Measurements from ENCODE around the gene NHSL1. TPM values are rescaled to one million over a fixed set of nuclear protein-coding genes. Genes with fewer than 3 reads are reported as not detected.

The NHSL1 gene
- total RNA-seq, 2 donors from 2014 or later: 16.3 to 17.5 TPM

- Histone ChIP-seq H3K27ac (ENCODE audit: low read depth, low read length) (peak overlapping the region; percentile 40), H3K4me1 (ENCODE audit: control insufficient read depth, insufficient read depth, low read length) (no peaks in the 10 kb centered on the region), H3K4me3 (ENCODE audit: low read length) (no peak overlapping the region), H3K27me3 (ENCODE audit: control insufficient read depth, insufficient read depth, low read length, poor library complexity, severe bottlenecking) (no peaks in the 10 kb centered on the region), H3K9me3 (ENCODE audit: control insufficient read depth, low read length) (no peaks in the 10 kb centered on the region), H3K9ac (ENCODE audit: extremely low read depth, low read length, poor library complexity, severe bottlenecking) (no peak overlapping the region), H3K36me3 (ENCODE audit: control insufficient read depth, insufficient read depth, low read length) (no peaks in the 10 kb centered on the region)
- H3K4me1 Mint-ChIP-seq: peaks cover 13% of the 10 kb centered on the region
- peaks cover 4% of the 10 kb centered on the region for H3K36me3 Mint-ChIP-seq (ENCODE audit: low read depth)
- TF ChIP-seq, protein P1, sequence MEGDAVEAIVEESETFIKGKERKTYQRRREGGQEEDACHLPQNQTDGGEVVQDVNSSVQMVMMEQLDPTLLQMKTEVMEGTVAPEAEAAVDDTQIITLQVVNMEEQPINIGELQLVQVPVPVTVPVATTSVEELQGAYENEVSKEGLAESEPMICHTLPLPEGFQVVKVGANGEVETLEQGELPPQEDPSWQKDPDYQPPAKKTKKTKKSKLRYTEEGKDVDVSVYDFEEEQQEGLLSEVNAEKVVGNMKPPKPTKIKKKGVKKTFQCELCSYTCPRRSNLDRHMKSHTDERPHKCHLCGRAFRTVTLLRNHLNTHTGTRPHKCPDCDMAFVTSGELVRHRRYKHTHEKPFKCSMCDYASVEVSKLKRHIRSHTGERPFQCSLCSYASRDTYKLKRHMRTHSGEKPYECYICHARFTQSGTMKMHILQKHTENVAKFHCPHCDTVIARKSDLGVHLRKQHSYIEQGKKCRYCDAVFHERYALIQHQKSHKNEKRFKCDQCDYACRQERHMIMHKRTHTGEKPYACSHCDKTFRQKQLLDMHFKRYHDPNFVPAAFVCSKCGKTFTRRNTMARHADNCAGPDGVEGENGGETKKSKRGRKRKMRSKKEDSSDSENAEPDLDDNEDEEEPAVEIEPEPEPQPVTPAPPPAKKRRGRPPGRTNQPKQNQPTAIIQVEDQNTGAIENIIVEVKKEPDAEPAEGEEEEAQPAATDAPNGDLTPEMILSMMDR (conservative IDR thresholded peaks at IDR 0.05): no peak
- H3K4me3 Mint-ChIP-seq: no peak overlapping the region
- no peak overlapping the region for H3K27ac Mint-ChIP-seq
- no peaks in the 10 kb centered on the region for H3K27me3 Mint-ChIP-seq (ENCODE audit: insufficient read depth)
- H3K9me3 Mint-ChIP-seq: peaks cover 11% of the 10 kb centered on the region
- no peak for DNase-seq
- WGBS, 2 experiments (ENCODE audit: insufficient coverage in 1 of 2, insufficient read length in 1 of 2): 93 to 95% methylated on average over 11 to 12 of the region's 12 CpGs
These were observed 16.5 kb upstream of the NHSL1 start for GRCh38 chr6:138515657-138516248.

- Mint-ChIP-seq H3K27ac (no peak overlapping the region), H3K36me3 (ENCODE audit: low read depth) (peaks cover 4% of the 10 kb centered on the region), H3K27me3 (ENCODE audit: insufficient read depth) (no peaks in the 10 kb centered on the region), H3K4me1 (peaks cover 13% of the 10 kb centered on the region), H3K9me3 (peaks cover 11% of the 10 kb centered on the region), H3K4me3 (no peak overlapping the region)
- H3K4me3 ChIP-seq (ENCODE audit: low read length): no peak overlapping the region
- H3K36me3 ChIP-seq (ENCODE audit: control insufficient read depth, insufficient read depth, low read length): no peaks in the 10 kb centered on the region
- DNase-seq: no peak
- H3K4me1 ChIP-seq (ENCODE audit: control insufficient read depth, insufficient read depth, low read length): no peaks in the 10 kb centered on the region
- no peak overlapping the region for H3K9ac ChIP-seq (ENCODE audit: extremely low read depth, low read length, poor library complexity, severe bottlenecking)
- WGBS, 2 experiments (ENCODE audit: insufficient coverage in 1 of 2, insufficient read length in 1 of 2): 87 to 92% methylated on average over 5 to 9 of the region's 9 CpGs
- TF ChIP-seq, protein P1 (conservative IDR thresholded peaks at IDR 0.05): no peak
- H3K27me3 ChIP-seq (ENCODE audit: control insufficient read depth, insufficient read depth, low read length, poor library complexity, severe bottlenecking): no peaks in the 10 kb centered on the region
- peak overlapping the region; percentile 40 for H3K27ac ChIP-seq (ENCODE audit: low read depth, low read length)
- H3K9me3 ChIP-seq (ENCODE audit: control insufficient read depth, low read length): no peaks in the 10 kb centered on the region
These were observed 15.7 kb upstream of the NHSL1 start for GRCh38 chr6:138514860-138515540.

GRCh38 chr6:138512609-138513008 lies 13.3 kb upstream of the NHSL1 start:
- Histone ChIP-seq H3K27me3 (ENCODE audit: control insufficient read depth, insufficient read depth, low read length, poor library complexity, severe bottlenecking) (no peaks in the 10 kb centered on the region), H3K4me1 (ENCODE audit: control insufficient read depth, insufficient read depth, low read length) (no peaks in the 10 kb centered on the region), H3K9me3 (ENCODE audit: control insufficient read depth, low read length) (no peaks in the 10 kb centered on the region), H3K27ac (ENCODE audit: low read depth, low read length) (peak overlapping the region; percentile 9), H3K9ac (ENCODE audit: extremely low read depth, low read length, poor library complexity, severe bottlenecking) (no peak overlapping the region), H3K4me3 (ENCODE audit: low read length) (no peak overlapping the region), H3K36me3 (ENCODE audit: control insufficient read depth, insufficient read depth, low read length) (no peaks in the 10 kb centered on the region)
- Mint-ChIP-seq H3K9me3 (peaks cover 3% of the 10 kb centered on the region), H3K4me3 (no peak overlapping the region), H3K27me3 (ENCODE audit: insufficient read depth) (no peaks in the 10 kb centered on the region), H3K4me1 (peaks cover 17% of the 10 kb centered on the region), H3K36me3 (ENCODE audit: low read depth) (peaks cover under 1% of the 10 kb centered on the region), H3K27ac (no peak overlapping the region)
- DNase-seq: peak; percentile 63
- WGBS, 2 experiments (ENCODE audit: insufficient coverage in 1 of 2, insufficient read length in 1 of 2): 34 to 42% methylated on average over 8 of the region's 8 CpGs
- TF ChIP-seq, protein P1 (conservative IDR thresholded peaks at IDR 0.05): no peak
